NCI-H2227 treated with DMSO at 0.1 percent for 48 hours (cell line): ENCODE measurements around the gene KCNE2.

ENCODE experiments used
- DNase-seq: peaks from one replicate; lab custom pipeline; 2025; lab: John Stamatoyannopoulos, UW

The KCNE2 gene, protein sequence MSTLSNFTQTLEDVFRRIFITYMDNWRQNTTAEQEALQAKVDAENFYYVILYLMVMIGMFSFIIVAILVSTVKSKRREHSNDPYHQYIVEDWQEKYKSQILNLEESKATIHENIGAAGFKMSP

GRCh38 chr21:34363733-34364132 is at the start of gene KCNE2:
Gene KCNE2, plus strand, starts transcription at chr21:34364006. Its CDS starts 6,473 bp downstream, at chr21:34370479.
- DNase-seq = no peak

DNA sequence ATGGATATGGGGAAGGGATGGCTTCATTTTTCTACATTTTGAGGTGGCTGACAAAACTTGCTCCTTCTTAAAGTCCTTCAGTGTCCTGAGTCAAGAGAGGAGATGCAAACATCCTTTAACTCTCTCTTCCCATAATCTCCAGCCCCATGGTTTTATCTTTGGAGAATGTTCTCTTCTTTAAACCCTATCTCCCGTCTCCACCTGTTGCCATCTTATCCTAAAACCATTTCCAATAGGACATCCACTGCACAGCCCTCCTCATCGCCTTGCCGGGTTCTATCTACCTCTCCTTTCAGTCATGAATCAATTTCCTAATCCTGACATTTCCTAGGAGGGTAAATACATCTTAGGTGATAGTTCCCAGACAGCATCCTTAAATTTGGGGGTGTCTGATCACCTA is 44.2 kb upstream of the KCNE2 start:
- no peak for DNase-seq

GRCh38 chr21:34320011-34320410 is 43.8 kb upstream of the KCNE2 start:
- no peak for DNase-seq

GRCh38 chr21:34330055-34330454 is 33.8 kb upstream of the KCNE2 start:
- DNase-seq = no peak

GRCh38 chr21:34331726-34332125 is 32.1 kb upstream of the KCNE2 start:
- DNase-seq = no peak

DNA sequence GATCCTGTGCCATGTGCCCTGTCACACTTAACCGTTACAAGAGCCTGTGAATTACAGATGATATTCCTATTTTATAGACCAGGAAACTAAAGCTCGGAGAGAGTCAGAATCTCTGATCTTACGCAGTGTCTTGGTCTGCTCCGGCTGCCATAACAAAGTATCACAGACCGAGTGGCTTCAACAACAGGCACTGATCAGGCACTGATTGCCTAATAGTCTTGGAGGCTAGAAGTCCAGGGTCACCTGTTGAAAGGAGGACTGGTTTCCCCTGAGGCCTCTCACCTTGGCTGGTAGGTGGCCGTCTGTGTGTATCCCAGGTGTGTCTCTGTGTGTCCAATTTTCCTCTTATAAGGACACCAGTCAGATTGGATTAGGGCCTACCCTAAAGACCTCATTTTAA is 31.5 kb upstream of the KCNE2 start:
- no peak for DNase-seq

GRCh38 chr21:34333121-34333739 is 30.6 kb upstream of the KCNE2 start:
- no peak for DNase-seq

DNA sequence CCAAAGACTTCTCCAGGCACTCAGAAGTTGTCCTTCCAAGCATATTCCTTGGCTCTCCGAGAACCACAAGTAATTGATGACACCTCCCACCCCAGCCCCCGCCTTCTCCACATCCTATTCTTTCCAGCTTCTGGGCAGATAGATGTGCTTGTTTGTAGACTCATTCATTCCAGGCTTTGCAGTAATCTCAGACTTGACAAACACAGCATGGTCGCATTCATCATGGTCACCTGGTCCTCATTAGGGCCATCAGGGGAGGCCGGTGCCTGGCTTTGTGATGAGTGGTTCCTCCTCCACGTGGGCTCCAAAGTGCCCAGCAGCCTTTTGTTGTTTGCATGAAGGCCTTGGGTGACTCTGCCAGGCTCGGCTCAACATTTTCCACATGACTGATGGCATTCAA is 28.5 kb upstream of the KCNE2 start:
- DNase-seq = no peak

- DNase-seq = no peak
Measured at GRCh38 chr21:34336245-34336644, 27.6 kb upstream of the KCNE2 start.

DNA sequence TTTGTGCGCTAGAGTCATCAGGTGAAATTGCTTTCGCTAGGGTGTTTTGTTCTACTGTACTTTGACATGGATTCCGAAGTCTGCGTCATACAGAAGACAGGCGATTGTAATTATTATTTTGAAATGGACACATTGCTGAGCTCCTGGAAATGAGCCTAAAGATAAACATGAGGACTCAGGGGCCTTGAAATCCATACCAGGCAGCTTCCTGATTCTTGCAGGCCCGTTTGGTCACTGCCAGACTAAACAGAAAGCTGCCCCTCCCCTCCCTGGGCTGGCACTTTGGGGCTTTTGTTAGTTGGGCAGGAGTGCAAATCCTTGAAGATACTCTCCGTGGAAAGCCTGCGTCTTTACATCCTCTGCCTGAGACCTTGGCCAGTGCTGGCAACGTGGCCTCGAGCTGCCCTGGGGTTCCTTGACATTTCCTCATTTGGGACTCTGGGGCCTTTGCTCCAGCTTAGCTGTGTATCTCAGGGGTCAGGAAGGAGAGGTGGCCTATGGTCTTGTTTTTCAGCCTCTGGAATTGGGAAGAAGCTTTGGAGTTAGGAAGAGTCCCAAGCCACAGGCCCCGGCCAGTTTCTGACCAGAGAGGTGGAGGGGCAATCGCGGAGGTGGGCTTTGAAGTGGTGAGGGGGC is 26.9 kb upstream of the KCNE2 start:
- DNase-seq = no peak

GRCh38 chr21:34337741-34338140 is 26.1 kb upstream of the KCNE2 start:
- no peak for DNase-seq

DNA sequence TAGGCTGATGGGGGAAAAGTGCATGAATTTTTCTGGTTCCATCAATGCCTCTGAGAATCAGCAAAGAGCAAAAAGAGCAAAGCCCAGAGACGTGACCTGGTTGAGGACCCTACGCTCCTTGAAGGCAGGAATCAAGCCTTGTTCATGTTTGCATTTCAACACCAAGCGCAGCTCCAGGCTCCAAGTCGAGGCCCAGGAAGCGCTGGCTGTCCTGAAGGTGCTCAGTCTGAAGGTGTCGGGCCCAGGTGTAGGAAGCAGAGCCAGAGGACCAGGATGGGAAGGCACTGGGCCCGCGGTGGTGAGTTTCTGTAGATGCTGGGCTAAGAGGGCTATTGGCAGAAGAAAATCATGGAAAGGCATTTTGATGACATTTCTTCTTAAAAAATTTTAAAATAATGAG is 25.6 kb upstream of the KCNE2 start:
- DNase-seq = no peak

DNA sequence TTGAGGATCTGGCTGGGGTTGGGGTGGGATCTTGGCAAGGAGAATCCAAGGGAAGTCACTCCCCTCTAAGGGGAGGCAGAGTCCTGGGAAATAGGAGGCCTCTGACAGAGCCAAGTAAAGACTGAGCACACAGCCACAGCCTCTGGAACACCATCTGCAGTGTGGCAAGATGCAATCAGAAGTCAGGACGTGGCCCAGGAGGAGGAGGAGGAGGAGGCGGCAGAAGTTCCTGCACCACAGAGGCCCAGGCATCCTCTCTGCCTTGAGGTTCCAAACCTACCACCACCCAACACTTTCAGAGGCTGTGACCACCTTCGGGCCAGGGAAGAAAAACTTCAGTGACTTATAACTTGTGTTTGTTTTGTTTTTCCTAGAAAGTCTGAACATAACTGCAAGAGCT is 23.7 kb upstream of the KCNE2 start:
- DNase-seq = no peak

- DNase-seq = no peak
Measured at GRCh38 chr21:34342476-34342875, 21.3 kb upstream of the KCNE2 start.

GRCh38 chr21:34343347-34343746 is 20.5 kb upstream of the KCNE2 start:
- no peak for DNase-seq

DNA sequence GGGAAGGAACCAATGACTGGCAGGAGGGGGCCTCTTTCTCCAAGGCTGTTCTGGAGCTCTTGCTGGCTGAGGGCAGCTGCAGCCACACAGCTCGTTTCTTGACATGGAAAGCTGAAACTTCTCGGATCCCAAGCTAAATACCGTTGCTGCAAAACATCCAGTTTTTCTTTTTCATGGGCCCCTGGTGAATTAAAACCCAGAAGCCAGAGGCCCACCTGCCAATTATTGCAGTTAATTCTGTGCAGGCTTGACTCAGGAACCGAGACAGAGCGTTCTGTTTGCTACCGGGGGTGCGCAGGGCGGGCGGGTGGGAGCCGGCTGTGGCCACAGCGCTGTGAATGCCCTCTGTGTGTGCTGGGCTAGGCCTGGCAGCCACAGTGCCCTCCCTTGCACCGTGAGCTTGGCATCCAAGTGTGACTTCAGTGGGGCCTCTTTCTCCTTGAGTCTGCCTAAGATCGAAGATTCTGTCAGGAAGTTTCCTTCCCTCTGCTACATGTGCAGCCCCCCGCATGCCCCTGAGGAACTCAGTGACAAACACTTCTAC is 19.9 kb upstream of the KCNE2 start:
- no peak for DNase-seq

GRCh38 chr21:34344584-34344983 is 19.2 kb upstream of the KCNE2 start:
- DNase-seq = no peak

GRCh38 chr21:34345091-34345871 is 18.5 kb upstream of the KCNE2 start:
- DNase-seq = no peak

DNA sequence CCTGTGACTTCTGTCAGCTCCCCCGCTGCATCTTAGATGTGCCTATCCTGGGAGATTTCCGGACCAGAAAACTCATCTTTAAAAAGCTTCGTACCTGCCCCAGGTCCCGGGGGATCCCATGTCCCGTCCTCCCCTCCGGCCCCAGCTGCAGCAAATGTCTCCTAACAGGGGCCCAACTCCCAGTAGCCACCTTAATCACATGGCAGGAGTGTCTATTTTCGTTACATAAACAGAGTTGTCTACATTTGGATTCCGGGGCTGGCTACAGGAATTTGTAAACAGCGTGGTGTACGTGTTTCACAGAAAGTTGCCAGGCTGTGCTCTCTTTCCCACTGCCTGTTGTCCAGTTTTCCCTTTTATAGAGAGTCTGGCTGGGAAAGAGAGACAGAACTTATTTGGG is 17.9 kb upstream of the KCNE2 start:
- DNase-seq = no peak

GRCh38 chr21:34348890-34349519 is 14.8 kb upstream of the KCNE2 start:
- no peak for DNase-seq

- peak; percentile 59 for DNase-seq
Measured at GRCh38 chr21:34351786-34352241, 12.0 kb upstream of the KCNE2 start.

DNA sequence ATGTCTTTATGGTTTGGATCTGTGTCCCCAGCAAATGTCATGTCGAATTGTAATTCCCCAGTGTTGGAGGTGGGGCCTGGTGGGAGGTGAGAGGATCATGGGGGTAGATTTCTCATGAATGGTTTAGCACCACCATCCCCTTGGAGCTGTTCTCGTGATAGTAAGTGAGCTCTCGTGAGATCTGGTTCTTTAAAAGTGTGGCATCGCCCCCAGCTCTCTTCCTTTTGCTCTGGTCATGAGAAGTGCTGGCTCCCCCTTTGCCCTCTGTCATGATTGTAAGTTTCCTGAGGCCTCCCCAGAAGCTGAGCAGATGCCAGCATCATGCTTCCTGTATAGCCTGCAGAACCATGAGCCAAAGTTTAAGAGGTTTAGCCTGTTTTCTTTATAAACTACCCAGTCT is 11.2 kb upstream of the KCNE2 start:
- DNase-seq = no peak
